ENCODE measurements around the gene SPTLC2. TPM values are rescaled to one million over a fixed set of nuclear protein-coding genes. Genes with fewer than 3 reads are reported as not detected.
A peak's percentile ranks its signal among the peaks of the same experiment; 100 is the strongest.

The SPTLC2 gene
- total RNA-seq, 3 donors from 2014 or later (not counting 1 experiment from before 2014, with no cell fraction given), result 35.2 to 58.6 (median 50.4) TPM

GRCh38 chr14:77620222-77620870 is 3.9 kb upstream of the SPTLC2 start:
- TF ChIP-seq CTCF (IDR thresholded peaks at IDR 0.05), result no peak
- ATAC-seq (no peak), DNase-seq (no peak)
- Histone ChIP-seq H3K36me3 (ENCODE audit: control insufficient read depth, insufficient read depth, low read length) (no peaks in the 10 kb centered on the region), H3K27me3 (ENCODE audit: control insufficient read depth, insufficient read depth, low read length) (no peaks in the 10 kb centered on the region), H3K4me1 (ENCODE audit: control insufficient read depth, insufficient read depth, low read length) (peaks cover 9% of the 10 kb centered on the region), H3K4me3 (ENCODE audit: low read length) (no peak overlapping the region), H3K27ac (ENCODE audit: low read length) (no peak overlapping the region), H3K9me3 (ENCODE audit: control insufficient read depth, insufficient read depth, low read length) (no peaks in the 10 kb centered on the region)
- intact Hi-C loops (cut with micrococcal nuclease), result no loop called here
- Mint-ChIP-seq H3K9me3 (no peaks in the 10 kb centered on the region), H3K4me3 (no peak overlapping the region), H3K36me3 (no peaks in the 10 kb centered on the region), H3K27me3 (ENCODE audit: low read depth in 2 of 2) (no peaks in the 10 kb centered on the region), H3K27ac (no peak overlapping the region), H3K4me1 (peaks cover 6 to 15% of the 10 kb centered on the region in 2 donors)
- 95% methylated on average over 16 of the region's 16 CpGs for WGBS (ENCODE audit: insufficient coverage)

GRCh38 chr14:77618381-77618970 is 2.0 kb upstream of the SPTLC2 start:
- H3K27me3 ChIP-seq (ENCODE audit: control insufficient read depth, insufficient read depth, low read length), result no peaks in the 10 kb centered on the region
- DNase-seq (no peak), ATAC-seq (no peak)
- no peak overlapping the region for H3K27ac ChIP-seq (ENCODE audit: low read length)
- Mint-ChIP-seq H3K4me1 (peaks cover 15 to 31% of the 10 kb centered on the region in 2 donors), H3K4me3 (no peak overlapping the region), H3K27me3 (ENCODE audit: low read depth in 2 of 2) (no peaks in the 10 kb centered on the region), H3K27ac (peak overlapping the region in 1 of 2 donors; percentile 41), H3K36me3 (no peaks in the 10 kb centered on the region), H3K9me3 (no peaks in the 10 kb centered on the region)
- peaks cover 2% of the 10 kb centered on the region for H3K36me3 ChIP-seq (ENCODE audit: control insufficient read depth, insufficient read depth, low read length)
- no peaks in the 10 kb centered on the region for H3K9me3 ChIP-seq (ENCODE audit: control insufficient read depth, insufficient read depth, low read length)
- TF ChIP-seq CTCF (IDR thresholded peaks at IDR 0.05), result no peak
- no peak overlapping the region for H3K4me3 ChIP-seq (ENCODE audit: low read length)
- WGBS (ENCODE audit: insufficient coverage), result 97% methylated on average over 6 of the region's 6 CpGs
- H3K4me1 ChIP-seq (ENCODE audit: control insufficient read depth, insufficient read depth, low read length), result peaks cover 18% of the 10 kb centered on the region
- intact Hi-C loops (cut with micrococcal nuclease), result loop anchor here (5.0 kb wide), 3 partner anchors 36 to 521 kb away; partner anchors contain the start of genes ALKBH1, CIPC and SLIRP

GRCh38 chr14:77616133-77616453 is 344 bp downstream of the SPTLC2 start:
- ATAC-seq, result no peak
- WGBS (ENCODE audit: insufficient coverage), result under 1% methylated on average over 32 of the region's 32 CpGs

More at GRCh38 chr14:77616133-77616453, 344 bp downstream of the SPTLC2 start:
- Mint-ChIP-seq H3K4me1 (peaks cover 32 to 48% of the 10 kb centered on the region in 2 donors), H3K27ac (peak overlapping the region; percentile 83 to 92), H3K36me3 (no peaks in the 10 kb centered on the region), H3K27me3 (ENCODE audit: low read depth in 2 of 2) (no peaks in the 10 kb centered on the region), H3K4me3 (peak overlapping the region; percentile 92), H3K9me3 (no peaks in the 10 kb centered on the region)
- peak in 1 of 2 donors; percentile 17 for DNase-seq
- H3K27ac ChIP-seq (ENCODE audit: low read length), result peak overlapping the region; percentile 55
- H3K27me3 ChIP-seq (ENCODE audit: control insufficient read depth, insufficient read depth, low read length), result no peaks in the 10 kb centered on the region
- H3K9me3 ChIP-seq (ENCODE audit: control insufficient read depth, insufficient read depth, low read length), result no peaks in the 10 kb centered on the region
- TF ChIP-seq CTCF (IDR thresholded peaks at IDR 0.05), result no peak
- peak overlapping the region; percentile 55 for H3K4me3 ChIP-seq (ENCODE audit: low read length)
- peaks cover 2% of the 10 kb centered on the region for H3K36me3 ChIP-seq (ENCODE audit: control insufficient read depth, insufficient read depth, low read length)
- intact Hi-C loops (cut with micrococcal nuclease), result loop anchor here (1.0 to 5.0 kb wide), 5 partner anchors 34 to 519 kb away; partner anchors contain the start of genes ALKBH1, CIPC, SLIRP and SNW1
- peaks cover 16% of the 10 kb centered on the region for H3K4me1 ChIP-seq (ENCODE audit: control insufficient read depth, insufficient read depth, low read length)
